ENCODE measurements around the gene PGAP6.

The PGAP6 gene

DNA sequence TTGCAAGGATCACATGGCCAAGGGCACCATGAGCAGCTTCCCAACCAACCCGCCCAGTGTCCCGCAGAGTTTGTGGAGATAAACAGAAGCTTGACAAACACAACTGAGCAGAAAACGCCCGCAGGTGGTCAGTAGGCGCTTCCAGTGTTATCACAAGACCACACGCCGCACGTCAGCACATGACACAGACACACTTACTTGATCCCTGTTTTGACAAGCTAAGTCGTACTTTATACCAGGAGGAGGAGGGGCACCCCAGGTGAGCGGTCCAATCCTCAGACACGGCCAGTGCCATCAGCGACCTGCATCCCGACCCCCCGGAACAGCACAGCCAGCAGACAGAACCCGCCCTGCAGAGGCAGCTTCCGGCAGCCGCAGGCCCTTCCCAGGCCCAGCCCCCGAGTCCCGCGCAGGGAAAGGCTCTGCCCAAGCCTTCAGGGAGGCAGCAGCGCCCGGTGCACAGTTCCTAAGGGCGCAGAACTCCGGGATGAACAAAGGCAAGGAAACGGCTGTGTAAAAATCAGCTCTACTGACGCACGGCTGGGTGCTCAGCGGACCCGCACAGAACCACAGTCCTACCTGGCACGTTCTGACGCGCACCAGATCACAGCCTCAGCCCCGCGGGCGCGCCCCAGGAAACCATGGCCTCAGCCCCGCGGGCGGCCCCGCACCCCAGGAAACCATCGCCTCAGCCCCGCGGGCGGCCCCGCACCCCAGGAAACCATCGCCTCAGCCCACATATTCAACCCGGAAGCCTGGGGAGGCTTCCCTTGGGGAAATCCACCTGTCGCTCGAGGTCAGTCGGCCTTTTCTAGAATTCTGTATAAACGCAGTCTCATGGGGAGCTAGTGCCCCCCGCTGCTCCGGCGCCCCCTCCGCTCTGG lies 57.1 kb downstream of the PGAP6 start:
- no peak for DNase-seq (ENCODE audit: low read depth)

GRCh38 chr16:324201-324450 lies 57.7 kb downstream of the PGAP6 start:
- no peak for DNase-seq (ENCODE audit: low read depth)

DNA sequence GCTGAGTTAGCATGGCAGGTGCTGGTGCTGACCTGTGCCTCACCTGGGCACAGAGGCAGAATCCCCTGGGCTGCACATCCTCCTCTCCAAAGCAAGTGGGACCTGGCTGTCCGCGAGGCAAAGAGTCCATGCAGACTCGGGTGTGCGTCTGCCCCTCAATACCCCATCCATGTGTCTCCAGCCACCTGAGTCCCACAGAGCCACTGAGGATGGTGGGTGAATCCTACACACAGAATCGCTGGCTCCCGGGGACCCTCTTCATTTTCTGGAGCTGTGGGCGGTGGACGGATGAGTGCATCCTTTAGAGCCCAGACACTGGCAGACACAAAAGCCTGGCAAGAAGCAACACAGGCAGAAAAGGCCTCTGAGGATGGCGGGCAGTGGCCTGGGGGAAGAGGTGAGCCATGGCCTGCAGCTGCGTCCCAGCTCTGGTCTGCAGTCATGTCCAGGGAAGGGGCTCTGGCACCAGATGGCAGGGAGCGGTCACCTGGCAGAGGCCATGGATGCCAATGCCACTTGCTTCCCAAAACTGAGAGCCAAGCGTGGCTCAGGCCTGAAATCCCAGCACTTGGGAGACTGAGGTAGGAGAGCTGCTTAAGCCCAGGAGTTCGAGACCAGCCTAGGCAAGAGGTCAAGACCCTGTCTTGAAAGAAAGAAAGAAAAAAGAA lies 59.2 kb downstream of the PGAP6 start:
- DNase-seq (ENCODE audit: low read depth), result no peak

- no peak for DNase-seq (ENCODE audit: low read depth)
These were observed 60.2 kb downstream of the PGAP6 start for GRCh38 chr16:321532-321931.

Data from ELR (cell line).